Measurements from ENCODE around the gene NRG2. TPM values are rescaled to one million over a fixed set of nuclear protein-coding genes. Genes with fewer than 3 reads are reported as not detected.

The NRG2 gene
- total and polyA plus RNA-seq, 2 donors (not counting 3 experiments of a cell fraction or from before 2014, with no cell fraction given) = 0.26 to 0.42 TPM

DNA sequence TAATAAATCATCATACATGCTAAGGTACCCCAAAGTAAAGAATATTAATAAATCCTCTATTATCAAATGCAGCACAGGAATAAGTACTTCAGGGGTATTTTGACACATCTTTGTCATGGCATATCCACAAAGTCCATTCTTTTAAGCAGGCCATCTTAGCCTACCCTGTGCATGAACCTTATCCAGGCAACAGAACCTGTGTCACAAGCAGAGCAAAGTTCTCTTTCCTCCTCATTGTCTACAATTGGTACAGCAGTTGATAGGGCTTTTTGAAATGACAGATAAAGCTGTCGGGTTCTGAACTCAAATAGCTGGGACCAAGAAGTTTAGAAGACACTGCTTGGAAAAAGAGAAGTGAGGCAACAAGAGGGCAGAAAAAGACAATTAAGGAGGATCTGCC, 40.0 kb upstream of the NRG2 start:
- no peaks in the 10 kb centered on the region for H3K4me1 ChIP-seq (ENCODE audit: control insufficient read depth, extremely low read depth, insufficient read depth, low read length)
- no peak overlapping the region for H3K4me3 ChIP-seq (replicated peaks in 1 of 3; ENCODE audit: insufficient read depth in 1 of 3, low read depth in 1 of 3, low read length in 3 of 3)
- FAIRE-seq = no peak
- no peak overlapping the region for H2AFZ ChIP-seq (ENCODE audit: low read depth, low read length)
- DNase-seq (ENCODE audit: low read depth, low spot score) = no peak
- intact Hi-C loops (cut with micrococcal nuclease) (no loop called here), dilution Hi-C loops (cut with MboI; ENCODE audit: extremely low pct_ligation_motif_present, low sequenced_read_pairs) (no loop called here)
- no peak for TF ChIP-seq EZH2 (IDR thresholded peaks at IDR 0.05; ENCODE audit: borderline replicate concordance, low read depth, low read length, severe bottlenecking)
- no peak for TF ChIP-seq GATA2 (IDR thresholded peaks at IDR 0.05; ENCODE audit: insufficient read depth, insufficient read length, low read depth, low read length)
- no peak for TF ChIP-seq POLR2AphosphoS5 (IDR thresholded peaks at IDR 0.05; ENCODE audit: insufficient read depth, low read depth, low read length)
- TF ChIP-seq, protein P1, sequence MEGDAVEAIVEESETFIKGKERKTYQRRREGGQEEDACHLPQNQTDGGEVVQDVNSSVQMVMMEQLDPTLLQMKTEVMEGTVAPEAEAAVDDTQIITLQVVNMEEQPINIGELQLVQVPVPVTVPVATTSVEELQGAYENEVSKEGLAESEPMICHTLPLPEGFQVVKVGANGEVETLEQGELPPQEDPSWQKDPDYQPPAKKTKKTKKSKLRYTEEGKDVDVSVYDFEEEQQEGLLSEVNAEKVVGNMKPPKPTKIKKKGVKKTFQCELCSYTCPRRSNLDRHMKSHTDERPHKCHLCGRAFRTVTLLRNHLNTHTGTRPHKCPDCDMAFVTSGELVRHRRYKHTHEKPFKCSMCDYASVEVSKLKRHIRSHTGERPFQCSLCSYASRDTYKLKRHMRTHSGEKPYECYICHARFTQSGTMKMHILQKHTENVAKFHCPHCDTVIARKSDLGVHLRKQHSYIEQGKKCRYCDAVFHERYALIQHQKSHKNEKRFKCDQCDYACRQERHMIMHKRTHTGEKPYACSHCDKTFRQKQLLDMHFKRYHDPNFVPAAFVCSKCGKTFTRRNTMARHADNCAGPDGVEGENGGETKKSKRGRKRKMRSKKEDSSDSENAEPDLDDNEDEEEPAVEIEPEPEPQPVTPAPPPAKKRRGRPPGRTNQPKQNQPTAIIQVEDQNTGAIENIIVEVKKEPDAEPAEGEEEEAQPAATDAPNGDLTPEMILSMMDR (IDR thresholded peaks at IDR 0.05; ENCODE audit: extremely low read depth in 1 of 2, insufficient read depth in 1 of 2, low read depth in 1 of 2, low read length in 2 of 2) = no peak
- TF ChIP-seq JUN (IDR thresholded peaks at IDR 0.05; ENCODE audit: borderline replicate concordance, insufficient read depth, insufficient read length, low read depth) = no peak
- TF ChIP-seq POLR2A (IDR thresholded peaks at IDR 0.05; ENCODE audit: low read depth, low read length) = no peak
- TF ChIP-seq, protein P2, sequence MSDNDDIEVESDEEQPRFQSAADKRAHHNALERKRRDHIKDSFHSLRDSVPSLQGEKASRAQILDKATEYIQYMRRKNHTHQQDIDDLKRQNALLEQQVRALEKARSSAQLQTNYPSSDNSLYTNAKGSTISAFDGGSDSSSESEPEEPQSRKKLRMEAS (IDR thresholded peaks at IDR 0.05; ENCODE audit: insufficient read depth, insufficient read length) = no peak
- TF ChIP-seq FOS (IDR thresholded peaks at IDR 0.05; ENCODE audit: borderline replicate concordance, insufficient read depth, low read length) = no peak
- TF ChIP-seq MYC (IDR thresholded peaks at IDR 0.05; ENCODE audit: low read depth, low read length) = no peak
- CTCF ChIA-PET = no interaction called here
- H3K9me3 ChIP-seq (replicated peaks; ENCODE audit: control insufficient read depth, insufficient read depth, low read length) = no peaks in the 10 kb centered on the region
- no peak overlapping the region for H3K27ac ChIP-seq (ENCODE audit: insufficient read depth, low read depth, low read length)
- BruUV-seq (replicated peaks) = no TSS peak
- no peaks in the 10 kb centered on the region for H3K79me2 ChIP-seq (ENCODE audit: control insufficient read depth, insufficient read depth, low read length)
- POLR2A ChIA-PET = no interaction called here
- no peaks in the 10 kb centered on the region for H4K20me1 ChIP-seq (replicated peaks; ENCODE audit: control insufficient read depth, extremely low read depth, insufficient read depth, low read length)
- H3K9me1 ChIP-seq (replicated peaks; ENCODE audit: control insufficient read depth, extremely low read depth, insufficient read depth, low read length) = no peaks in the 10 kb centered on the region
- H3K36me3 ChIP-seq (ENCODE audit: control insufficient read depth in 2 of 2, extremely low read depth in 1 of 2, insufficient read depth in 2 of 2, low read length in 2 of 2) = no peaks in the 10 kb centered on the region
- no peak overlapping the region for H3K9ac ChIP-seq (replicated peaks; ENCODE audit: extremely low read depth, insufficient read depth, low read length)
- H3K27me3 ChIP-seq (ENCODE audit: control insufficient read depth in 2 of 2, insufficient read depth in 2 of 2, low read length in 2 of 2) = peaks cover 26 to 39% of the 10 kb centered on the region in 2 experiments
- no peak overlapping the region for H3K4me2 ChIP-seq (ENCODE audit: insufficient read depth, low read length)

All from endothelial cell of umbilical vein (primary cell).